H1 (cell line): ENCODE data around the gene TSTD2. TPM values are rescaled to one million over a fixed set of nuclear protein-coding genes. Genes with fewer than 3 reads are reported as not detected.

Experiments
- CTCF ChIA-PET: fragments of 300-600 bp; sonication (Branson Sonifier 250); formaldehyde crosslinking; loops from one replicate; lab custom pipeline; 2021; ENCODE audit not compliant: partially characterized antibody; lab: Charles Lee
- POLR2A ChIA-PET: fragments of 300-600 bp; sonication (Branson Sonifier 250); formaldehyde crosslinking; loops from one replicate; lab custom pipeline; 2021; ENCODE audit warnings: inconsistent platforms; ENCODE audit not compliant: partially characterized antibody; lab: Charles Lee
- DNase-seq, 2 experiments: peaks; one replicate each; pipeline versions ENCODE4 v3.0.0 to v3.0.0-alpha.2; 2010 to 2022; ENCODE audit warnings: low spot score in 2 of 2, low read depth in 1 of 2, mixed read lengths in 1 of 2
- FAIRE-seq: peaks from 2 replicates; lab custom pipeline; 2011; peaks lifted over from hg19 to GRCh38; lab: Jason Lieb, UNC
- H2AFZ ChIP-seq: 2 replicates; pipeline ENCODE4 v1.8.1; 2012; ENCODE audit warnings: low read length, inconsistent platforms
- H2AK5ac ChIP-seq: 2 replicates; pipeline ENCODE4 v1.6.1; 2013; ENCODE audit warnings: low read depth, low read length
- H2BK120ac ChIP-seq: replicated peaks from 2 replicates; pipeline ENCODE3; 2013; ENCODE audit warnings: low read depth, low read length, inconsistent platforms
- H2BK12ac ChIP-seq: 2 replicates; pipeline ENCODE4 v1.6.1; 2013; ENCODE audit warnings: low read depth, low read length
- H2BK15ac ChIP-seq: 2 replicates; pipeline ENCODE4 v1.6.1; 2013; ENCODE audit warnings: low read length
- H2BK20ac ChIP-seq: 2 replicates; pipeline ENCODE4 v1.6.1; 2013; ENCODE audit warnings: low read length
- H2BK5ac ChIP-seq: 2 replicates; pipeline ENCODE4 v1.6.1; 2013; ENCODE audit warnings: low read depth, low read length
- H3K14ac ChIP-seq: 2 replicates; pipeline ENCODE4 v1.6.1; 2013; ENCODE audit warnings: inconsistent platforms; ENCODE audit not compliant: insufficient read length
- H3K18ac ChIP-seq: 2 replicates; pipeline ENCODE4 v1.6.1; 2013; ENCODE audit warnings: low read length; ENCODE audit errors: extremely low read depth
- H3K23ac ChIP-seq: 2 replicates; pipeline ENCODE4 v1.6.1; 2013; ENCODE audit warnings: inconsistent platforms; ENCODE audit not compliant: insufficient read length
- H3K23me2 ChIP-seq: 2 replicates; pipeline ENCODE4 v1.6.1; 2013; ENCODE audit warnings: low read depth, low read length
- H3K27ac ChIP-seq: 2 replicates; pipeline ENCODE4 v1.6.1; 2011; ENCODE audit warnings: low read depth, low read length, inconsistent platforms
- H3K27me3 ChIP-seq, 4 experiments: replicated peaks in 1 of 4; 1 replicate in 1 of 4; 2 replicates in 3 of 4; pipeline versions ENCODE4 v1.6.1 to v1.8.1; 2011 to 2013; ENCODE audit warnings: low read length in 3 of 4, mild to moderate bottlenecking in 3 of 4, inconsistent platforms in 2 of 4, mixed read lengths in 2 of 4, moderate library complexity in 1 of 4; ENCODE audit not compliant: control insufficient read depth in 3 of 4, insufficient read depth in 3 of 4; ENCODE audit errors: extremely low read depth in 1 of 4
- H3K36me3 ChIP-seq, 4 experiments: 2 replicates each; pipeline versions ENCODE4 v1.6.1 to v1.8.1; 2011 to 2013; ENCODE audit warnings: mild to moderate bottlenecking in 4 of 4, low read length in 3 of 4, moderate library complexity in 2 of 4, control low read depth in 1 of 4, inconsistent platforms in 1 of 4; ENCODE audit not compliant: insufficient read depth in 4 of 4, control insufficient read depth in 2 of 4
- H3K4ac ChIP-seq: replicated peaks from 2 replicates; pipeline ENCODE3; 2013; ENCODE audit warnings: low read length, low read depth, mixed read lengths, inconsistent platforms; ENCODE audit not compliant: insufficient read length
- H3K4me1 ChIP-seq, 4 experiments: replicated peaks in 1 of 4; 1 replicate in 1 of 4; 2 replicates in 3 of 4; pipeline versions ENCODE4 v1.6.1 to v1.8.1; 2011 to 2013; ENCODE audit warnings: low read length in 3 of 4, inconsistent platforms in 2 of 4, mixed read lengths in 1 of 4; ENCODE audit not compliant: insufficient read depth in 4 of 4, control insufficient read depth in 3 of 4
- H3K4me2 ChIP-seq, 2 experiments: 2 replicates each; pipeline versions ENCODE4 v1.6.1 to v1.8.1; 2011 to 2013; ENCODE audit warnings: low read depth in 2 of 2, low read length in 2 of 2, control low read depth in 1 of 2, inconsistent platforms in 1 of 2, mild to moderate bottlenecking in 1 of 2; ENCODE audit not compliant: insufficient read depth in 1 of 2
- H3K4me3 ChIP-seq, 4 experiments: fragments of 200-600, 300-600 bp in 1 of 4; sonication (generic), shearing (Covaris generic), sonication (Bioruptor Twin) in 1 of 4; 2 replicates each; pipeline versions ENCODE4 v1.5.1 to v1.8.1; 2011 to 2016; ENCODE audit warnings: low read length in 4 of 4, low read depth in 3 of 4, control low read depth in 2 of 4, inconsistent platforms in 2 of 4, mild to moderate bottlenecking in 2 of 4, mixed read lengths in 1 of 4, moderate library complexity in 1 of 4; ENCODE audit not compliant: insufficient read depth in 2 of 4; ENCODE audit errors: extremely low read depth in 1 of 4
- H3K56ac ChIP-seq: replicated peaks from 2 replicates; pipeline ENCODE3; 2013; ENCODE audit warnings: low read depth, mild to moderate bottlenecking, mixed read lengths, low read length, inconsistent platforms; ENCODE audit not compliant: insufficient read length
- H3K79me1 ChIP-seq: 2 replicates; pipeline ENCODE4 v1.6.1; 2013; ENCODE audit warnings: low read depth, low read length, control low read depth
- H3K79me2 ChIP-seq, 2 experiments: 2 replicates each; pipeline versions ENCODE4 v1.6.1 to v1.8.1; 2012 to 2013; ENCODE audit warnings: low read length in 2 of 2, mild to moderate bottlenecking in 2 of 2, inconsistent platforms in 1 of 2; ENCODE audit not compliant: insufficient read depth in 2 of 2, control insufficient read depth in 1 of 2
- H3K9ac ChIP-seq, 4 experiments: replicated peaks in 1 of 4; 1 replicate in 1 of 4; 2 replicates in 3 of 4; pipeline versions ENCODE4 v1.6.1 to v1.8.1; 2011 to 2013; ENCODE audit warnings: low read depth in 3 of 4, low read length in 3 of 4, control low read depth in 2 of 4, mild to moderate bottlenecking in 2 of 4, moderate library complexity in 2 of 4, inconsistent platforms in 1 of 4; ENCODE audit errors: extremely low read depth in 1 of 4
- H3K9me3 ChIP-seq, 2 experiments: 2 replicates each; pipeline versions ENCODE4 v1.6.1 to v1.8.1; 2012 to 2013; ENCODE audit warnings: mild to moderate bottlenecking in 2 of 2, moderate library complexity in 2 of 2, control low read depth in 1 of 2, inconsistent platforms in 1 of 2, low read depth in 1 of 2, low read length in 1 of 2, mixed read lengths in 1 of 2; ENCODE audit not compliant: insufficient read depth in 2 of 2
- H4K20me1 ChIP-seq, 2 experiments: replicated peaks in 1 of 2; 2 replicates each; pipeline versions ENCODE3 to v1.8.1; 2011 to 2013; ENCODE audit warnings: inconsistent platforms in 2 of 2, low read length in 2 of 2, mild to moderate bottlenecking in 1 of 2; ENCODE audit not compliant: insufficient read depth in 2 of 2, control insufficient read depth in 1 of 2
- H4K5ac ChIP-seq: 2 replicates; pipeline ENCODE4 v1.6.1; 2013; ENCODE audit warnings: low read length, low read depth, mixed read lengths, inconsistent platforms; ENCODE audit not compliant: insufficient read length
- H4K8ac ChIP-seq: 2 replicates; pipeline ENCODE4 v1.8.0; 2013; ENCODE audit warnings: mild to moderate bottlenecking, moderate library complexity, low read length, inconsistent platforms; ENCODE audit not compliant: insufficient read depth; ENCODE audit errors: extremely low read depth
- H4K91ac ChIP-seq: replicated peaks from 2 replicates; pipeline ENCODE3; 2013; ENCODE audit warnings: low read length, mixed read lengths, inconsistent platforms; ENCODE audit not compliant: insufficient read length
- ASH2L ChIP-seq: fragments of 200-600, 300-600 bp; sonication (generic); IDR thresholded peaks from one replicate; pipeline ENCODE4 v1.7.1; 2017; ENCODE audit warnings: low read length
- CHD1 ChIP-seq: IDR thresholded peaks from 2 replicates; pipeline ENCODE4 v1.6.1; 2012; ENCODE audit warnings: low read depth, low read length, improper control_type of control experiment
- MAFK ChIP-seq: IDR thresholded peaks from 2 replicates; pipeline ENCODE4 v1.6.1; 2012; ENCODE audit warnings: low read depth, mild to moderate bottlenecking, improper control_type of control experiment, low read length
- YY1 ChIP-seq: IDR thresholded peaks from 2 replicates; pipeline ENCODE4 v1.6.1; 2011; ENCODE audit warnings: low read depth, mild to moderate bottlenecking, low read length
- WGBS, 2 experiments: shearing (Covaris generic) in 1 of 2; methylation state at CpG; one replicate each; pipeline versions ENCODE4 v1.1.6 to v1.1.7; 2013 to 2015; ENCODE audit warnings: low lambda C conversion rate in 2 of 2, mixed read lengths in 2 of 2, inconsistent platforms in 1 of 2, low coverage in 1 of 2, missing lambda C conversion rate in 1 of 2; ENCODE audit not compliant: insufficient replicate concordance in 2 of 2, insufficient coverage in 1 of 2, insufficient read length in 1 of 2; ENCODE audit errors: extremely low coverage in 1 of 2, missing lambda C conversion rate in 1 of 2; 5-methylcytosine and 5-hydroxymethylcytosine counted together
- polyA plus RNA-seq, 7 experiments: library from polyadenylated mRNA; depleted of rRNA in 3 of 7; stranded (reverse) in 5 of 7; unstranded in 2 of 7; fragments of >200 nt in 5 of 7; fragments of 200-250 nt in 2 of 7; gene quantifications; 1 replicate in 5 of 7; 2 replicates in 1 of 7; 4 replicates in 1 of 7; pipeline versions ENCODE4 v1.2.1 to v1.2.3, GENCODE V29; 2011 to 2013; ENCODE audit warnings: missing spikeins in 2 of 7, mixed read lengths in 2 of 7
- total RNA-seq: library from RNA; stranded (reverse); fragmentation: NEBNext Ultra II Directional; extraction: Animal tissue kit (Norgen Biotek cat#: 25700); gene quantifications from 2 replicates; pipeline ENCODE4 v1.2.1, GENCODE V29; 2021

Gene TSTD2
- total and polyA plus RNA-seq, 2 of the 8 experiments (the other 6 are each of a cell fraction or from before 2014, with no cell fraction given): 16.1 to 17.5 TPM

GRCh38 chr9:97599314-97599846, 33.8 kb downstream of the TSTD2 start:
- no peak for FAIRE-seq
- POLR2A ChIA-PET: interaction anchor here (1.0 to 2.1 kb wide), 6 partner anchors 8 to 132 kb away, joined by 3 to 9 read pairs (median 5); partner anchors contain the start of genes NCBP1 and TSTD2
- CTCF ChIA-PET: interaction anchor here (0.6 to 22.2 kb wide), 47 partner anchors 8 to 220 kb away, joined by 3 to 574 read pairs (median 6); partner anchors contain the start of gene TMOD1
- TF ChIP-seq YY1: no peak
- no peak for TF ChIP-seq MAFK
- TF ChIP-seq CHD1: no peak
- TF ChIP-seq ASH2L: no peak

More at GRCh38 chr9:97599314-97599846, 33.8 kb downstream of the TSTD2 start:
- Histone ChIP-seq H4K8ac (no peak overlapping the region), H4K91ac (no peak overlapping the region), H3K4me2 (no peak overlapping the region), H3K27me3 (no peaks in the 10 kb centered on the region), H2AK5ac (no peak overlapping the region), H4K5ac (no peak overlapping the region), H2BK20ac (no peak overlapping the region), H2BK120ac (no peak overlapping the region), H3K23me2 (no peaks in the 10 kb centered on the region), H2AFZ (no peak overlapping the region), H3K36me3 (peaks cover 14 to 37% (median 30%) of the 10 kb centered on the region in 4 experiments; a peak in 7 of 8 replicates), H3K18ac (no peak overlapping the region), H3K23ac (no peak overlapping the region), H4K20me1 (no peaks in the 10 kb centered on the region), H3K27ac (no peak overlapping the region), H3K56ac (no peak overlapping the region), H3K4me1 (peaks cover 0 to 5% (median 0%) of the 10 kb centered on the region in 4 experiments; a peak in 3 of 7 replicates), H3K79me1 (no peaks in the 10 kb centered on the region; the same call in 1 of the 2 replicates), H3K79me2 (no peaks in the 10 kb centered on the region), H2BK12ac (no peak overlapping the region), H2BK5ac (no peak overlapping the region), H3K9ac (no peak overlapping the region), H2BK15ac (no peak overlapping the region), H3K14ac (no peak overlapping the region), H3K9me3 (no peaks in the 10 kb centered on the region), H3K4ac (no peak overlapping the region), H3K4me3 (no peak overlapping the region)
- no peak for DNase-seq
- 92% methylated on average over 7 of the region's 7 CpGs; no CpG with 5 or more reads in 1 of the 2 experiments for WGBS, 2 experiments
